GM15510 (cell line): ENCODE data around the gene TCOF1.

Experiments used
- POLR2A ChIP-seq: IDR thresholded peaks from 3 replicates; pipeline ENCODE4 v1.6.1; 2011; ENCODE audit warnings: borderline replicate concordance; ENCODE audit not compliant: insufficient read length; ENCODE audit errors: extremely low read depth

Gene TCOF1

GRCh38 chr5:150353032-150353675 is 4.3 kb upstream of the TCOF1 start:
- no peak for TF ChIP-seq POLR2A

GRCh38 chr5:150355791-150356190 is 1.7 kb upstream of the TCOF1 start:
- TF ChIP-seq POLR2A = no peak

GRCh38 chr5:150356575-150357294 is 762 bp upstream of the TCOF1 start:
- no peak for TF ChIP-seq POLR2A

GRCh38 chr5:150358261-150359095 is 981 bp downstream of the TCOF1 start:
- TF ChIP-seq POLR2A = no peak

GRCh38 chr5:150361301-150361700 is 3.8 kb downstream of the TCOF1 start:
- no peak for TF ChIP-seq POLR2A

- no peak for TF ChIP-seq POLR2A
Measured at GRCh38 chr5:150363185-150363584, 5.7 kb downstream of the TCOF1 start.

GRCh38 chr5:150364004-150364403 is 6.5 kb downstream of the TCOF1 start:
- TF ChIP-seq POLR2A = no peak

GRCh38 chr5:150368526-150368925 is 11.0 kb downstream of the TCOF1 start:
- no peak for TF ChIP-seq POLR2A

- no peak for TF ChIP-seq POLR2A
Measured at GRCh38 chr5:150372639-150373038, 15.1 kb downstream of the TCOF1 start.

- no peak for TF ChIP-seq POLR2A
Measured at GRCh38 chr5:150374651-150375050, 17.2 kb downstream of the TCOF1 start.

- no peak for TF ChIP-seq POLR2A
Measured at GRCh38 chr5:150376799-150377771, 19.6 kb downstream of the TCOF1 start.

GRCh38 chr5:150377964-150378694 is 20.6 kb downstream of the TCOF1 start:
- no peak for TF ChIP-seq POLR2A

- TF ChIP-seq POLR2A = no peak
Measured at GRCh38 chr5:150384701-150385100, 27.2 kb downstream of the TCOF1 start.
